Endometrium (tissue), 2 donors: ENCODE measurements around the gene TJAP1.

Source experiments
- FAIRE-seq: peaks from 2 replicates; lab custom pipeline; 2012; peaks lifted over from hg19 to GRCh38; lab: Jason Lieb, UNC
- donor health status: control.
- donor health status: control.

The TJAP1 gene

DNA sequence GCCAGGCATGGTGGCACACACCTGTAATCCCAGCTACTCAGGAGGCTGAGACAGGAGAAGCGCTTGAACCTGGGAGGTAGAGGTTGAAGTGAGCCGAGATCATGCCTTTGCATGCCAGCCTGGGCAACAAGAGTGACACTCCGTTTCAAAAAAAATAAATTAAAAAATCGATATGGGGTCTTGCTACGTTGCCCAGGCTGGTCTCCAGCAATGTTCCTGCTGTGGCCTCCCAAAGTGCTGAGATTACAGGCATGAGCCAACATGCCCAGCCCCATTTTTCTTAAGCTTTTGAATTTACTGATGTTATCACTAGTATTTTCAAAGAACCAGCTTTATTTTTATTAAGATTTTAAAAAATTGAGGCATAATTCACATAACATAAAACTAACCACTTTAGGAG, 63.1 kb downstream of the TJAP1 start:
- no peak for FAIRE-seq

DNA sequence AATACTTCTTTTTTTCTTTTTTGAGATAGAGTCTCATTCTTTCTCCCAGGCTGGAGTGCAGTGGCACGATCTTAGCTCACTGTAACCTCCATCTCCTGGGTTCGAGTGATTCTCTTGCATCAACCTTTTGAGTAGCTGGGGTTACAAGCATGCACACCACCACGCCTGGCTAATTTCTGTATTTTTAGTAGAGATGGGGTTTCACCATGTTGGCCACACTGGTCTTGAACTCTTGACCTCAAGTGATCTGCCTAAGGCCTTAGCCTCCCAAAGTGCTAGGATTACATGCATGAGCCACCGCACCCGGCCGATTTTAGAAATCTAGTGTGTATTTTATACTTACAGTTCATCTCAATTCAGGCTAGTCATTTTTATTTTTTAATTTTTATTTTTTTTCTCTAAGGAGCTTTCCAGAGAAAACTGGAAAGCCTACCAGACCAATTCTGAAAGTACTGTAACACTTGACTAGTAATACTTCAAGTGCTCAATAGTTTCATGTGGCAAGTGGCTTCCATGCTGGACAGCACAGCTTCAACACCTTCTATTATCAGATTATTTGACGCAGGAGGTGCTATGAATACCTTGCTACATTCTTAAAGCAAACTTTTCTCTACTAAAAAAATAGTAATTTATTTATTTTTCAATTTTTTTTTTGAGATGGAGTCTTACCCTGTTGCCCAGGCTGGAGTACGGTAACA, 64.6 kb downstream of the TJAP1 start:
- no peak for FAIRE-seq

DNA sequence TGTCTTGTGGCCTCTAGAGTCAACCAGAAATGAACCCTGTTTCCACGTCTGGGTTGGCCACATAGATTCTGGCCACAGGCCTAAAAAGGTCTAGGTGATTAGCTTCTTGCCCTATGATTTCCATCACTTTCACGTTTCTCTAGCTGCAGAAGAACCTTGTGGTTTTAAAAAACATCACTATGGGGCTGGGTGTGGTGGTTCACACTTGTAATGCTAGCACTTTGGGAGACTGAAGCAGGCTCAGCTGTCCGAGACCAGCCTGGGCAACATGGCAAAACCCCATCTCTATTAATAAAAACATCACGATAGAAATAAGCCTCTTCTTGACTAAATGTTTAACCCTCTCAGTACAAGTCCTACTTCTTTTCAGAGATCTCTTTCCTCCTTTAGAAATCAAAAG, 67.1 kb downstream of the TJAP1 start:
- no peak for FAIRE-seq

DNA sequence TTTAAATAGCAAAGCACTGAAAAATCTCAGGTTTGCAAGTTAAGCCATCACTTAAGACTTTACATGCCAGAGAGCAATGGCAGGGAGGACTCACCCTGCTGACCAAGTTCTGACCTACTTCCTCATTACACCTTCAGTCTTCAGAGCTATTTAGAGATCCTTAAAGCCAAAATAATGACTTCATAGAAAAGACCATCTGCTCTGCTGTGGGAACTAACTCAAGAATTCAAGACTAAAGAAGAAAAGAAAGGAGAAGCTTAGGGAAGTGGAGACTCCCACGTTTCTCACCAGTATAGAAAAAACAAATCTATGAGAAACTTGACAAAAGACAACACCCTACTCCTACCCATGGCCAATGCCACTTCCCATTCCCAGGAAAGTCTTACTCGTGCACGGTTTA, 69.9 kb downstream of the TJAP1 start:
- no peak for FAIRE-seq
